ENCODE data around the gene DNAJC30.

DNA sequence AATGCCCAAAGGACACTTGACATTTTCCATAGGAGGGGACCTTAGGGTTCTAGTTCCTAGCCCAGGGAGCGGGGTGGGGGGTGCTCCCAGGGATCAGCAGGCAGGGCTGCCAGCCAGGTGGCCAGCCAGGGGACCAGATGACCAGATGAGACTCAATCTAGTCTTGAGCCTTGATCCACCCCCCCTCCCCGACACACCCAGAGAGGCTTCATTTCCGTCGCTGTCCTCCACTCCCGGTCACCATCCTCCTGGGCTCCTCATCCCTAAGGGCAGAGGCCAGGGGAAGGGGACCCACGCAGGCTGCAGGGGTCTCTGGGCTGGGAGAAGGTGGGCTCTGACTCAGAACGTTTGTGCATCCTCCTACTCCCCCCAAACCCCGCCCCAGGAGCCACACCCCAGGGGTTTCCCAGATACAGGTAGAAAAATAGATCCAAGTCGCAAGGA lies 35.2 kb upstream of the DNAJC30 start:
- TF ChIP-seq, protein P1, sequence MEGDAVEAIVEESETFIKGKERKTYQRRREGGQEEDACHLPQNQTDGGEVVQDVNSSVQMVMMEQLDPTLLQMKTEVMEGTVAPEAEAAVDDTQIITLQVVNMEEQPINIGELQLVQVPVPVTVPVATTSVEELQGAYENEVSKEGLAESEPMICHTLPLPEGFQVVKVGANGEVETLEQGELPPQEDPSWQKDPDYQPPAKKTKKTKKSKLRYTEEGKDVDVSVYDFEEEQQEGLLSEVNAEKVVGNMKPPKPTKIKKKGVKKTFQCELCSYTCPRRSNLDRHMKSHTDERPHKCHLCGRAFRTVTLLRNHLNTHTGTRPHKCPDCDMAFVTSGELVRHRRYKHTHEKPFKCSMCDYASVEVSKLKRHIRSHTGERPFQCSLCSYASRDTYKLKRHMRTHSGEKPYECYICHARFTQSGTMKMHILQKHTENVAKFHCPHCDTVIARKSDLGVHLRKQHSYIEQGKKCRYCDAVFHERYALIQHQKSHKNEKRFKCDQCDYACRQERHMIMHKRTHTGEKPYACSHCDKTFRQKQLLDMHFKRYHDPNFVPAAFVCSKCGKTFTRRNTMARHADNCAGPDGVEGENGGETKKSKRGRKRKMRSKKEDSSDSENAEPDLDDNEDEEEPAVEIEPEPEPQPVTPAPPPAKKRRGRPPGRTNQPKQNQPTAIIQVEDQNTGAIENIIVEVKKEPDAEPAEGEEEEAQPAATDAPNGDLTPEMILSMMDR (conservative IDR thresholded peaks at IDR 0.05; ENCODE audit: low read length): no peak
- TF ChIP-seq EZH2phosphoT487 (IDR thresholded peaks at IDR 0.05; ENCODE audit: borderline replicate concordance, low read depth, low read length): no peak
